H1 (cell line): Measurements from ENCODE around the gene HOXA10. TPM values are rescaled to one million over a fixed set of nuclear protein-coding genes. Genes with fewer than 3 reads are reported as not detected.

ENCODE experiments used
- BCL11A ChIP-seq, 2 experiments: IDR thresholded peaks; one replicate each; pipeline ENCODE4 v1.6.1; 2011; ENCODE audit warnings: low read depth in 2 of 2, low read length in 2 of 2, mild to moderate bottlenecking in 2 of 2
- CHD7 ChIP-seq: fragments of 300-600 bp; sonication (generic); IDR thresholded peaks from 2 replicates; pipeline ENCODE4 v1.7.1; 2012; ENCODE audit warnings: low read length, moderate library complexity, mild to moderate bottlenecking, inconsistent platforms; ENCODE audit not compliant: insufficient replicate concordance
- CREB1 ChIP-seq: IDR thresholded peaks from 2 replicates; pipeline ENCODE4 v1.6.1; 2012; ENCODE audit warnings: inconsistent platforms
- KDM5A ChIP-seq: fragments of 200-600 bp; IDR thresholded peaks from 2 replicates; pipeline ENCODE4 v1.7.1; 2012; ENCODE audit warnings: mild to moderate bottlenecking, low read length, inconsistent platforms, mixed read lengths
- RNF2 ChIP-seq: fragments of 200-900, 300-1000 bp; sonication (generic); IDR thresholded peaks from 2 replicates; pipeline ENCODE4 v1.7.1; 2016; ENCODE audit warnings: borderline replicate concordance, low read depth, mild to moderate bottlenecking, antibody characterized with exemption, low read length; ENCODE audit not compliant: poor library complexity, severe bottlenecking; ENCODE audit errors: missing control alignments
- TCF12 ChIP-seq: IDR thresholded peaks from 2 replicates; pipeline ENCODE4 v1.6.1; 2011; ENCODE audit warnings: low read depth, mild to moderate bottlenecking, low read length
- polyA plus RNA-seq, 7 experiments: library from polyadenylated mRNA; depleted of rRNA in 3 of 7; stranded (reverse) in 5 of 7; unstranded in 2 of 7; fragments of >200 nt in 5 of 7; fragments of 200-250 nt in 2 of 7; gene quantifications; 1 replicate in 5 of 7; 2 replicates in 1 of 7; 4 replicates in 1 of 7; pipeline versions ENCODE4 v1.2.1 to v1.2.3, GENCODE V29; 2011 to 2013; ENCODE audit warnings: missing spikeins in 2 of 7, mixed read lengths in 2 of 7
- total RNA-seq: library from RNA; stranded (reverse); fragmentation: NEBNext Ultra II Directional; extraction: Animal tissue kit (Norgen Biotek cat#: 25700); gene quantifications from 2 replicates; pipeline ENCODE4 v1.2.1, GENCODE V29; 2021
- TF ChIP-seq, protein P1 (sequence below), 3 experiments: IDR thresholded peaks; 1 replicate in 2 of 3; 2 replicates in 1 of 3; pipeline versions ENCODE4 v1.5.1 to v1.6.1; 2011; ENCODE audit warnings: low read length in 3 of 3, mild to moderate bottlenecking in 3 of 3, inconsistent platforms in 2 of 3, low read depth in 1 of 3, moderate library complexity in 1 of 3; ENCODE audit not compliant: insufficient read depth in 1 of 3; ENCODE audit errors: control extremely low read depth in 1 of 3

Gene HOXA10
- total and polyA plus RNA-seq, 2 of the 8 experiments (the other 6 are each of a cell fraction or from before 2014, with no cell fraction given): not detected

- TF ChIP-seq CHD7 (no peak), CREB1 (no peak), RNF2 (peak; percentile 99), KDM5A (no peak), BCL11A (IDR thresholded peaks at IDR 0.05; ENCODE audit: low read depth in 2 of 2, low read length in 2 of 2) (no peak), TCF12 (no peak; the same call in 1 of the 2 replicates)
- TF ChIP-seq, protein P1, sequence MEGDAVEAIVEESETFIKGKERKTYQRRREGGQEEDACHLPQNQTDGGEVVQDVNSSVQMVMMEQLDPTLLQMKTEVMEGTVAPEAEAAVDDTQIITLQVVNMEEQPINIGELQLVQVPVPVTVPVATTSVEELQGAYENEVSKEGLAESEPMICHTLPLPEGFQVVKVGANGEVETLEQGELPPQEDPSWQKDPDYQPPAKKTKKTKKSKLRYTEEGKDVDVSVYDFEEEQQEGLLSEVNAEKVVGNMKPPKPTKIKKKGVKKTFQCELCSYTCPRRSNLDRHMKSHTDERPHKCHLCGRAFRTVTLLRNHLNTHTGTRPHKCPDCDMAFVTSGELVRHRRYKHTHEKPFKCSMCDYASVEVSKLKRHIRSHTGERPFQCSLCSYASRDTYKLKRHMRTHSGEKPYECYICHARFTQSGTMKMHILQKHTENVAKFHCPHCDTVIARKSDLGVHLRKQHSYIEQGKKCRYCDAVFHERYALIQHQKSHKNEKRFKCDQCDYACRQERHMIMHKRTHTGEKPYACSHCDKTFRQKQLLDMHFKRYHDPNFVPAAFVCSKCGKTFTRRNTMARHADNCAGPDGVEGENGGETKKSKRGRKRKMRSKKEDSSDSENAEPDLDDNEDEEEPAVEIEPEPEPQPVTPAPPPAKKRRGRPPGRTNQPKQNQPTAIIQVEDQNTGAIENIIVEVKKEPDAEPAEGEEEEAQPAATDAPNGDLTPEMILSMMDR (IDR thresholded peaks at IDR 0.05; ENCODE audit: control extremely low read depth in 1 of 3, insufficient read depth in 1 of 3, low read depth in 1 of 3, low read length in 3 of 3): no peak
These were observed 28.1 kb upstream of the HOXA10 start (continued) for GRCh38 chr7:27202018-27202861.
